ENCODE measurements around the gene IFNGR1. TPM values are rescaled to one million over a fixed set of nuclear protein-coding genes. Genes with fewer than 3 reads are reported as not detected.

IFNGR1 gene
- total RNA-seq, 1 donor from 2014 or later = 38.3 TPM

GRCh38 chr6:137156650-137157049, 62.5 kb downstream of the IFNGR1 start:
- no peak overlapping the region for H3K27ac Mint-ChIP-seq (ENCODE audit: unreplicated experiment)
- Histone ChIP-seq H3K9ac (ENCODE audit: low read length) (no peak overlapping the region), H3K36me3 (ENCODE audit: insufficient read depth, low read length) (no peaks in the 10 kb centered on the region), H3K79me2 (ENCODE audit: insufficient read depth, low read length) (no peaks in the 10 kb centered on the region), H4K20me1 (ENCODE audit: insufficient read depth, low read length) (no peaks in the 10 kb centered on the region), H3K27me3 (ENCODE audit: insufficient read depth, low read length) (no peaks in the 10 kb centered on the region), H3K9me3 (ENCODE audit: insufficient read depth, low read depth, low read length) (no peaks in the 10 kb centered on the region), H3K4me3 (ENCODE audit: insufficient read depth, low read depth, low read length) (no peak overlapping the region), H3K27ac (ENCODE audit: low read depth, low read length) (no peak overlapping the region), H3K4me2 (ENCODE audit: low read length) (no peak overlapping the region), H3K4me1 (ENCODE audit: insufficient read depth, low read length) (no peaks in the 10 kb centered on the region), H2AFZ (ENCODE audit: low read depth, low read length) (no peak overlapping the region)
- H3K27me3 Mint-ChIP-seq (ENCODE audit: low read depth, unreplicated experiment) = no peaks in the 10 kb centered on the region
- FAIRE-seq = no peak
- peaks cover 8% of the 10 kb centered on the region for H3K4me1 Mint-ChIP-seq (ENCODE audit: low read depth, unreplicated experiment)
- DNase-seq (ENCODE audit: low read depth) = no peak
- H3K4me3 Mint-ChIP-seq (ENCODE audit: unreplicated experiment) = no peak overlapping the region
- TF ChIP-seq EZH2 (IDR thresholded peaks at IDR 0.05; ENCODE audit: insufficient read depth, low read length) (no peak), CTCF (IDR thresholded peaks at IDR 0.05; ENCODE audit: insufficient read depth, low read depth, low read length) (no peak)
- H3K36me3 Mint-ChIP-seq (ENCODE audit: low read depth, unreplicated experiment) = no peaks in the 10 kb centered on the region
- peaks cover 8% of the 10 kb centered on the region for H3K9me3 Mint-ChIP-seq (ENCODE audit: unreplicated experiment)

GRCh38 chr6:137155830-137156229, 63.4 kb downstream of the IFNGR1 start:
- peaks cover 8% of the 10 kb centered on the region for H3K9me3 Mint-ChIP-seq (ENCODE audit: unreplicated experiment)
- peak overlapping the region; percentile 87 for H3K27ac Mint-ChIP-seq (ENCODE audit: unreplicated experiment)
- FAIRE-seq (no peak), DNase-seq (ENCODE audit: low read depth) (peak; percentile 70)
- Histone ChIP-seq H3K4me1 (ENCODE audit: insufficient read depth, low read length) (no peaks in the 10 kb centered on the region), H3K36me3 (ENCODE audit: insufficient read depth, low read length) (no peaks in the 10 kb centered on the region), H3K9me3 (ENCODE audit: insufficient read depth, low read depth, low read length) (no peaks in the 10 kb centered on the region), H3K4me2 (ENCODE audit: low read length) (no peak overlapping the region), H3K4me3 (ENCODE audit: insufficient read depth, low read depth, low read length) (no peak overlapping the region), H2AFZ (ENCODE audit: low read depth, low read length) (no peak overlapping the region), H4K20me1 (ENCODE audit: insufficient read depth, low read length) (no peaks in the 10 kb centered on the region), H3K79me2 (ENCODE audit: insufficient read depth, low read length) (no peaks in the 10 kb centered on the region), H3K9ac (ENCODE audit: low read length) (no peak overlapping the region), H3K27ac (ENCODE audit: low read depth, low read length) (no peak overlapping the region), H3K27me3 (ENCODE audit: insufficient read depth, low read length) (no peaks in the 10 kb centered on the region)
- no peak for TF ChIP-seq CTCF (IDR thresholded peaks at IDR 0.05; ENCODE audit: insufficient read depth, low read depth, low read length)
- TF ChIP-seq EZH2 (IDR thresholded peaks at IDR 0.05; ENCODE audit: insufficient read depth, low read length) = no peak
- no peaks in the 10 kb centered on the region for H3K36me3 Mint-ChIP-seq (ENCODE audit: low read depth, unreplicated experiment)
- H3K4me1 Mint-ChIP-seq (ENCODE audit: low read depth, unreplicated experiment) = peaks cover 8% of the 10 kb centered on the region
- no peaks in the 10 kb centered on the region for H3K27me3 Mint-ChIP-seq (ENCODE audit: low read depth, unreplicated experiment)
- no peak overlapping the region for H3K4me3 Mint-ChIP-seq (ENCODE audit: unreplicated experiment)

- TF ChIP-seq CTCF (IDR thresholded peaks at IDR 0.05; ENCODE audit: insufficient read depth, low read depth, low read length) (no peak), EZH2 (IDR thresholded peaks at IDR 0.05; ENCODE audit: insufficient read depth, low read length) (no peak)
- no peak overlapping the region for H3K4me3 Mint-ChIP-seq (ENCODE audit: unreplicated experiment)
- Histone ChIP-seq H3K36me3 (ENCODE audit: insufficient read depth, low read length) (no peaks in the 10 kb centered on the region), H3K9ac (ENCODE audit: low read length) (no peak overlapping the region), H3K4me3 (ENCODE audit: insufficient read depth, low read depth, low read length) (no peak overlapping the region), H3K4me1 (ENCODE audit: insufficient read depth, low read length) (no peaks in the 10 kb centered on the region), H3K9me3 (ENCODE audit: insufficient read depth, low read depth, low read length) (no peaks in the 10 kb centered on the region), H3K4me2 (ENCODE audit: low read length) (no peak overlapping the region), H3K27ac (ENCODE audit: low read depth, low read length) (no peak overlapping the region), H3K79me2 (ENCODE audit: insufficient read depth, low read length) (no peaks in the 10 kb centered on the region), H4K20me1 (ENCODE audit: insufficient read depth, low read length) (no peaks in the 10 kb centered on the region), H3K27me3 (ENCODE audit: insufficient read depth, low read length) (no peaks in the 10 kb centered on the region), H2AFZ (ENCODE audit: low read depth, low read length) (no peak overlapping the region)
- H3K36me3 Mint-ChIP-seq (ENCODE audit: low read depth, unreplicated experiment) = no peaks in the 10 kb centered on the region
- peaks cover 9% of the 10 kb centered on the region for H3K4me1 Mint-ChIP-seq (ENCODE audit: low read depth, unreplicated experiment)
- DNase-seq (ENCODE audit: low read depth) (no peak), FAIRE-seq (no peak)
- no peaks in the 10 kb centered on the region for H3K9me3 Mint-ChIP-seq (ENCODE audit: unreplicated experiment)
- H3K27me3 Mint-ChIP-seq (ENCODE audit: low read depth, unreplicated experiment) = no peaks in the 10 kb centered on the region
- H3K27ac Mint-ChIP-seq (ENCODE audit: unreplicated experiment) = no peak overlapping the region
Observed at GRCh38 chr6:137150072-137150471, 69.1 kb downstream of the IFNGR1 start.
